Measurements from ENCODE around the gene PITPNM3. TPM values are rescaled to one million over a fixed set of nuclear protein-coding genes. Genes with fewer than 3 reads are reported as not detected.
A peak's percentile ranks its signal among the peaks of the same experiment; 100 is the strongest.

PITPNM3 gene
- total and polyA plus RNA-seq, 2 of the 8 experiments (the other 6 are each of a cell fraction or from before 2014, with no cell fraction given): 1.7 to 3.1 TPM

DNA sequence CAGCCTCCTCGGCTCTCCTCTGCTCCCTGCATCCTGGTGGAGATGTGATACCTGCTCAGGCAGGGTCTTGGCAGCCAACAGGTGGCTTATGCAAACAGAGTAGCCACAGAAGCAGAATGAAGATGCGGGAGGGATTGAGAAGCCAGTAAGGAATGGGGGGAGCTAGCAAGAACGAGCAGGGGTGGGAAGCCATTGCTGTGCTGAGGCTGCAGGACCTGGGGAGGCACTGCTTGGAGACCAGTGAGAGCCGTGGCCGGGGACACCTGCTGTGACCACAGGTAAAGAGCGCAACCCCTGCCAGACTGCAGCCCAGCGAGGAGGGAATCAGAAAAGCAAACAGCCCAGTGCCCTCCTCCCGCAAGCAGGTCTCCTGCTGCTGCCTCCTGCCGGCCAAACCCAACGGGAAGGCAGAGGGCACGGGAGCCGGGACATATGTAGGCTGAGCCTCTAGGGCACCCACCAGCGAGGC, 136.1 kb downstream of the PITPNM3 start (continued):
- TF ChIP-seq RNF2 (IDR thresholded peaks at IDR 0.05; ENCODE audit: borderline replicate concordance, low read depth, low read length, missing control alignments, poor library complexity, severe bottlenecking): no peak
- TF ChIP-seq, protein P1, sequence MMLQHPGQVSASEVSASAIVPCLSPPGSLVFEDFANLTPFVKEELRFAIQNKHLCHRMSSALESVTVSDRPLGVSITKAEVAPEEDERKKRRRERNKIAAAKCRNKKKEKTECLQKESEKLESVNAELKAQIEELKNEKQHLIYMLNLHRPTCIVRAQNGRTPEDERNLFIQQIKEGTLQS (IDR thresholded peaks at IDR 0.05; ENCODE audit: insufficient read depth, low read depth, low read length): no peak
- peak; percentile 65; the same call in 1 of the 2 replicates for TF ChIP-seq YY1 (IDR thresholded peaks at IDR 0.05; ENCODE audit: low read depth, low read length)
- no peak for TF ChIP-seq SIN3A (conservative IDR thresholded peaks at IDR 0.05 in 1 of 2, IDR thresholded peaks at IDR 0.05 in 1 of 2; ENCODE audit: low read depth in 1 of 2, low read length in 2 of 2)
- no peak for TF ChIP-seq SP4 (IDR thresholded peaks at IDR 0.05; ENCODE audit: low read length)
- peak; percentile 21 to 49; a peak in 2 of 4 replicates for TF ChIP-seq RAD21 (IDR thresholded peaks at IDR 0.05 in 1 of 2, conservative IDR thresholded peaks at IDR 0.05 in 1 of 2; ENCODE audit: low read depth in 2 of 2, low read length in 2 of 2)
- TF ChIP-seq GTF2F1 (IDR thresholded peaks at IDR 0.05; ENCODE audit: borderline replicate concordance, low read depth, low read length): no peak
- TF ChIP-seq ZNF274 (IDR thresholded peaks at IDR 0.05; ENCODE audit: borderline replicate concordance, extremely low read depth, low read length): no peak
- TF ChIP-seq ASH2L (IDR thresholded peaks at IDR 0.05; ENCODE audit: low read length): no peak
- TF ChIP-seq TCF12 (IDR thresholded peaks at IDR 0.05; ENCODE audit: low read depth, low read length): no peak
- no peak for TF ChIP-seq TBP (IDR thresholded peaks at IDR 0.05; ENCODE audit: low read depth, low read length)
- TF ChIP-seq BRCA1 (IDR thresholded peaks at IDR 0.05; ENCODE audit: low read depth, low read length): no peak
- no peak for TF ChIP-seq NRF1 (IDR thresholded peaks at IDR 0.05; ENCODE audit: low read depth, low read length)
- no peak for TF ChIP-seq CBX5 (IDR thresholded peaks at IDR 0.05; ENCODE audit: low read depth, low read length)
- no peak for TF ChIP-seq NANOG (IDR thresholded peaks at IDR 0.05; ENCODE audit: insufficient read depth, low read depth, low read length, poor library complexity, severe bottlenecking)
